Osteocyte (in vitro differentiated cells): ENCODE data around the gene MESP2. TPM values are rescaled to one million over a fixed set of nuclear protein-coding genes. Genes with fewer than 3 reads are reported as not detected.
A peak's percentile ranks its signal among the peaks of the same experiment; 100 is the strongest.

ENCODE experiments used
- DNase-seq: peaks from one replicate; pipeline ENCODE4 v3.0.0; 2021; ENCODE audit warnings: mixed read lengths; ENCODE audit not compliant: unreplicated experiment; ENCODE audit errors: extremely low spot score
- H3K27ac Mint-ChIP-seq: one replicate; pipeline ENCODE4 v1.8.0; 2021; ENCODE audit warnings: mild to moderate bottlenecking, mixed read lengths; ENCODE audit not compliant: unreplicated experiment
- H3K27me3 Mint-ChIP-seq: one replicate; pipeline ENCODE4 v1.8.0; 2021; ENCODE audit warnings: mixed read lengths; ENCODE audit not compliant: unreplicated experiment
- H3K36me3 Mint-ChIP-seq: one replicate; pipeline ENCODE4 v1.8.0; 2021; ENCODE audit warnings: mixed read lengths; ENCODE audit not compliant: unreplicated experiment
- H3K4me1 Mint-ChIP-seq: one replicate; pipeline ENCODE4 v1.8.0; 2021; ENCODE audit warnings: mixed read lengths; ENCODE audit not compliant: unreplicated experiment
- H3K4me3 Mint-ChIP-seq: one replicate; pipeline ENCODE4 v1.8.0; 2021; ENCODE audit warnings: mild to moderate bottlenecking, moderate library complexity, mixed read lengths; ENCODE audit not compliant: unreplicated experiment
- H3K9me3 Mint-ChIP-seq: one replicate; pipeline ENCODE4 v1.8.0; 2021; ENCODE audit warnings: mixed read lengths; ENCODE audit not compliant: unreplicated experiment
- CTCF ChIP-seq: fragments of 200-600 bp; sonication (generic); IDR thresholded peaks from 2 replicates; pipeline ENCODE4 v1.5.0; 2021; ENCODE audit warnings: antibody characterized with exemption, mild to moderate bottlenecking, moderate library complexity
- total RNA-seq: library from RNA; stranded (reverse); gene quantifications from 2 replicates; pipeline ENCODE4 v1.2.1, GENCODE V29; 2021

The MESP2 gene
- total RNA-seq, 1 donor from 2014 or later = not detected

- H3K36me3 Mint-ChIP-seq = peaks cover 16% of the 10 kb centered on the region
- DNase-seq = no peak
- no peak overlapping the region for H3K27ac Mint-ChIP-seq
- H3K27me3 Mint-ChIP-seq = no peaks in the 10 kb centered on the region
- no peak overlapping the region for H3K4me3 Mint-ChIP-seq
- H3K4me1 Mint-ChIP-seq = peaks cover 29% of the 10 kb centered on the region
- H3K9me3 Mint-ChIP-seq = peaks cover 8% of the 10 kb centered on the region
- no peak for TF ChIP-seq CTCF
Measured at GRCh38 chr15:89783111-89783860, 7.2 kb downstream of the MESP2 start.

GRCh38 chr15:89783861-89784685 is 7.9 kb downstream of the MESP2 start:
- H3K36me3 Mint-ChIP-seq = peaks cover 17% of the 10 kb centered on the region
- no peak for TF ChIP-seq CTCF
- H3K9me3 Mint-ChIP-seq = peaks cover 8% of the 10 kb centered on the region
- peaks cover 29% of the 10 kb centered on the region for H3K4me1 Mint-ChIP-seq
- H3K27ac Mint-ChIP-seq = no peak overlapping the region
- H3K4me3 Mint-ChIP-seq = no peak overlapping the region
- no peaks in the 10 kb centered on the region for H3K27me3 Mint-ChIP-seq
- no peak for DNase-seq

DNA sequence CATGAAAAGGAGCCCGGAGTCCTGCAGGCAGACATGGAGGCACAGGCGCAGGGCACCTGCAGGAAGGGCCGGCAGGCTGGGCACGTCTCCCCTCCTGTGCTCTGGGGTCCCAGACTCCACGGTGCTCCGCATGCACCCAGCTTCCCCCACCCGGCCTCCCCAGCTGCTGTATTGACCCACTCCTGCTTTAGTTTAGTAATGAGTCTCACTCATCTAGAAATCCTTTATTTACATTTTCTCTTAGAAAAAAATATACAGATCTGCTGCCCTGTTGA is 8.5 kb downstream of the MESP2 start:
- no peak for TF ChIP-seq CTCF
- Mint-ChIP-seq H3K36me3 (peaks cover 17% of the 10 kb centered on the region), H3K27ac (no peak overlapping the region), H3K27me3 (no peaks in the 10 kb centered on the region), H3K4me3 (no peak overlapping the region), H3K4me1 (peaks cover 29% of the 10 kb centered on the region), H3K9me3 (peaks cover 8% of the 10 kb centered on the region)
- no peak for DNase-seq

DNA sequence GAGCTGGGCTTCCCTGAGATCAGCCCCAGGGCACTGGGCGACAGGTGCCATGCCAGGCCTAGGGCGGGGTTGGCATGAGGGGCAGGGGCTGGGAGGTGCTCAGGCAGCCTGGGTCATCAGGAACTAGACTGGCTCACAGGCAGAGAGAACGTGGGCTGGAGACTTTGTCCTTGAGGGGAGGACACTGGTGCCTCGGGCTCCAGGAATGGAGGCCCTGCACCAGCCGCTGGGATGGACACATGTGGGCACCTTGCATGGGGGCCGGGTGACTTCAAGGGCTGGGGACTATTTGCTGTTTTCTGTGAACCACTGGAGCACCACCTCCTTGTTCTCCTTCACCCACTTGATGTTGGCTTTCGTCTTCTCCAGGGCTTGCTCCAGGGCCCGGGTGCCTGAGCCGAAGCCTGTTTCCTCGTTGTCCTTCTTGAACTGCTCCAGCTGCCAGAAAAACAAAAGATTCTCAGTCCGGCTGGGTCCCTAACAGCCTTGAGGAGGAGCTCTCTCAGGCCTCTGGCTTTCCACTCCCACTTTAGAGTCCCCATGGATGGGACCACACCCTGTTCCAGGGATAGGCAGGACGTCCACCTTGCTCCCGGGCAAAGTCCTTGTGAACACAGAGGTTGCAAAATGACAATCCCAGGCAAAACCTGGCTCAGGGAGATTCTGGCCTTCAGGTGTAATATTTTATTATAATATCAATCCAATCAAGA is 9.1 kb downstream of the MESP2 start:
- Mint-ChIP-seq H3K27me3 (no peaks in the 10 kb centered on the region), H3K4me3 (no peak overlapping the region), H3K9me3 (peaks cover 8% of the 10 kb centered on the region), H3K36me3 (peaks cover 20% of the 10 kb centered on the region), H3K27ac (peak overlapping the region; percentile 71), H3K4me1 (peaks cover 29% of the 10 kb centered on the region)
- no peak for TF ChIP-seq CTCF
- no peak for DNase-seq

DNA sequence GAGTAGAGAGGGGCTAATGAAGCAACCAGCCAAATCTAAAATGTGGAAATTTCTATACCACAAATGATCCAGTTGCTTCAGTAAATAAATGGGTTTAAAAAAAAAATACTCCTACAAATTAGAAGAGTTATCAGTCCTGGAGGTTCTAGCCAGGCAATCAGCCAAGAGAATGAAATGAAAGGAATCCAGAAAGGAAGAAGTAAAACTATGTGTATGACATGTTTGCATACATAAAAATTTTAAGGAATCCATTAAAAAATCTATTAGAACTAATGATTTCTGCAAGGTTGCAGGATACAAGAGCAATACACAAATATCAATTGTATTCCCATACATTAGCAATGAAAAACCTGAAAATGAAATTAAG is 9.6 kb downstream of the MESP2 start:
- Mint-ChIP-seq H3K27me3 (no peaks in the 10 kb centered on the region), H3K4me1 (peaks cover 25% of the 10 kb centered on the region), H3K36me3 (peaks cover 22% of the 10 kb centered on the region), H3K4me3 (no peak overlapping the region), H3K27ac (peak overlapping the region; percentile 71), H3K9me3 (peaks cover 8% of the 10 kb centered on the region)
- TF ChIP-seq CTCF = no peak
- no peak for DNase-seq
